Activated CD4-positive, alpha-beta T cell treated with anti-CD3 and anti-CD28 coated beads for 48 hours (primary cell): ENCODE measurements around the gene SP110.
A peak's percentile ranks its signal among the peaks of the same experiment; 100 is the strongest.

ENCODE experiments used
- DNase-seq: peaks from one replicate; pipeline ENCODE4 v3.0.0-alpha.2; 2020

The SP110 gene

DNA sequence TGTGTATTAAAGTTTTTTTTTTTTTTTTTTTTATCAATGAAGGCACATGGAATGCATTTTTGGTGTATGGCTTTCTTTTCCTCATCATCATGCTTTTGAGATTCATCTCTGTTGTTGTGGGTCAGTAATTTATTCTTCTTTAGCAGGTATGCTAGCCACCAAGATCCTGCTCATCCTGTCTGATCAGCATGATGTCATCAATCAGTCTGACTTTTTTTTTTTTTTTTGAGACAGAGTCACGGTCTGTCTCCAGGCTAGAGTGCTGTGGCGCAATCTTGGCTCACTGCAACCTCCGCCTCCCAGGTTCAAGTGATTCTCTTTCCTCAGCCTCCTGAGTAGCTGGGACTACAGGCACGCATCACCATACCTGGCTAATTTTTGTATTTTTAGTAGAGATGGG lies 3.0 kb upstream of the SP110 start:
- peak; percentile 15 for DNase-seq

DNA sequence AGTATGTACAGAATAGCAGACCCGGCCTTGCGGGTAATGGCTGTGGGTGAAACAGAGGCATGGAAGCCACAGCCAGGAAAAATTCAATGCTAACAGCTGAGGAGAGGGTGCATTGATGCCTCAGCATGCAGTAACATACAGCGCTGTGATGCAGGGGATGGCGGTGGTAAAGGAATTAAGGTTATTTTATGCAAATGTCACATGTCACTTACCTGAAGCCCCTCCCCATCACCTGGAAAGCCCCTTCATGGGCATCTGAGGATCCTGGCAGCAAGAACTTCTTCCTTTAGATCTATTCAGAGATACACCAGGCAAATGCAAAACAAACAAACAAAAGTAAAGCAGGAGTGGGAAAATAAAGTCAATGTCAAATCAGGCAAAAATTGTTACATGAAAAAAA lies 1.7 kb upstream of the SP110 start:
- DNase-seq = no peak

DNA sequence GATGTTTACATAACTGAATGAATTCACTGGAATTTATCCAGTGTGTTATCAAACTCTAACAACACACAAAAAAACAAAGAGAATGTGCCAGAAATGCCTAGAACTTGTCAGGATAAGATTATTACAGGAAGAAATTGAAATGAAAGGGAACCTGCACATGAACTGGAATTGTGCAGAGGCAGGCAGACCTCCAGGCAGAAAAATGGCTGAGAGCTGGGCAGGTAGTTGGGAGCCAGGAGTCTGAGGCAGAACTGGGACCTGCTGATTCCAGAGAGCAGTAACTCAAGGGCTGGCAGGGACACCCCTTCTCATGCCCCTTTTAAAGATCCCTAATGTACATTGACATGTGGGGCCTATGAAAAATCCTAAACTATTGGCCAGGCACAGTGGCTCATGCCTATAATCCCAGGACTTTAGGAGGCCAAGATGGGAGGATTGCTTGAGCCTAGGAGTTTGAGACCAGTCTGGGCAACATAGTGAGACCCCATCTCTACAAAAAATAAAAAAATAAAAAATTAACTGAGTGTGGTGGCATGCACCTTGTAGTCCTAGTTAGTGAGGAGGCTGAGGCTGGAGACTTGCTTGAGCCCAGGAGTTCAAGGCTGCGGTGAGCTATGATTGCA lies 674 bp upstream of the SP110 start:
- DNase-seq = no peak

DNA sequence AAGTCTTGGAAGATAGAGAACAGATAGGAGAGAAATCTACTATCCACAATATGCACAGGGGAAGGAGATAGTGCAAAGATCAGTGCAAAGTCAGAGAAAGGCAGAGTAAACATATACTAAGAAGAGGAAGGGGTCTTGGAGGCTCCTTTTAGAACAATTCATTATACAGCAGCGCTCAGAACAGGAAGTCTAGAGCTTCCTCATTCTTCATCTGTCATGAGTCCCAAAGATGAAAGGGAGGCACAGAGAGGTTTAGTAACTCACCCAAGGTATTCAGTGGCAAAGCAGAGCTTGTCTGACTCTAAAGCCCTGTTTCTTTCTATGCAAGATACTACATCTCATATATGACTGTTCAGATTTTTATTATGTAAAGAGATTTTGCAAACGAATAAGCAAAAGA lies 1.4 kb downstream of the SP110 start:
- no peak for DNase-seq

DNA sequence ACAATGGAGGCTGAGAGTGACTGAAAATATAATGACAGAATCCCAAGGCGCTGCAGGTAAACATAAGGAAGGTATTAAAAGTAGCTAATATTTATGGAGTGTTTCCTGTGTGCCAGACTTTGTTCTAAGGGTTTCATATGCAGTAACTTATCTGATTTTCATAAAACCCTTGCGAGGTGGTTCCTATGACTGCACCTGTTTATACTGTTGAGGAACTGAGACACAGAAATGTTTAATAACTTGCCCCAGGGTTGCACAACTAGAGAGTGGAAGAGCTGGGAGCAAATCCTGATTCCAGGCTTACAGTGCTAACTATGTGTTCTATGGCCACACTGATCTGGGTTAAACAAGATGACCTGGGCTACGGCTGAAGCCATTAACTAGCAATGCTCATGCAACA lies 2.4 kb downstream of the SP110 start:
- no peak for DNase-seq

DNA sequence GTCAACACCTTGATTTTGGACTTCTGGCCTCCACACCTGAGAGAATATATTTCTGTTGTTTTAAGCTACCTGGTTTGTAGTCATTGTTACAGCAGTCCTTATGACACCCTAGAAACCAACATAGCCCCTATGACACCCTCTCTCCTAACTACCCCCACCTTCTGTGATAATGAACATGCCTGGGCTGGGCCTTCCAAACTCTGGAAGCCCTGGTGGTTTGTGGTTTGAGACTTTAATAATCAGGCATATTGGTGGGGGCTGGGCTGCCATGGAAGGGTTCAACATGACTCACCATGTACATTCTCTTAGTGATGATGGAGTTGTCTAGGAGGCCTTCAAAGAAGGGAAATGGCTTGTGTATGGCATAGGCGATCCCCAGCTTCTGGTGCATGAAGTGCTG lies 3.3 kb downstream of the SP110 start:
- no peak for DNase-seq

DNA sequence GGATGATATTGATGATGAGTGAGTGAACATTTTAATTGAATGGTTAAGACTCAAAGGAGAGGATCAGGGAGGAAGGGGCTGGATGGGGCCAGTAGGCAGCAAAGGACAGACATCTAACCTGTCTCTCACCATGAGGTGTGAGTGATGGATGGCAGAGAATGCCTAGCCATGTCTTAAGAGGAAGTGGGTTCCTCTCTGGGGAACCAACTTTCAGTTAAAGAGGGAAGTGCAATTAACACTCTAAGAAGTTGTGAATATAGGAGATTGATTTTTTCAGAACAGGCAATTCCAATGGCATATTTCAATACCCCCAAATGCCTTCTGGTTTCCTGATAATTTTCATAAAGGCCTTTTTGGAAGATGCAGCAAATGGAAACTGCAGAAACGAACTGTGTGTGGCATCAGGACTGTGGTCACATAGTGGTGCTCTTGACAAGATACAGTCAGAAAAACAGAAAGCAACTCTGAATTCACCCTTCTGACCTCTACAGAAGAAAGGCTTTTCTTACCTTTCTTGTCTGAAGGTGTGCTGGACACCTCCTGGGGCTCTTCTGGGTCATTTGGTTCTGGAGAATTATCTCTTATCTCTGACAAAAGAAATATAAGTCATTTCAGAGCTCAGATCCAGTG lies 10.2 kb downstream of the SP110 start:
- no peak for DNase-seq

DNA sequence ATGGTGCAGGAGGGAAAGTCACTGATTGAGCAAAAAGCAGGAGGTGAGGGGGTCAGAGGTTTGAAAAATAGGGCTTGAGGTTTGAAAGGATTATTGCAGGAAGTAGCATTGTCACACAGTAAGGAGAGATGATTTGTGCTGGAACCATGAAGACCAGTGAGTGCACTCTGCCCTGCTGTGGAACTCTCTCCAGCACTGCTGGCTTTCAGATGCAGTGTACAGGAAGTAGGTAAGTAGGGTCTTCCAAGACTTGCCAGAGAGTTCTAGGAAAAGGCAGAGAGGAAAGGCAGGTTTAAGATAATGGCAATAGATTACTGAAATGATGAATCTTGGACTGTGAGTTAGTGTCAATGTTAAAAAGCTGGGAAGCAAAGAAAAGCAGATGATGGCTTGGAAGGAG lies 11.2 kb downstream of the SP110 start:
- DNase-seq = no peak

DNA sequence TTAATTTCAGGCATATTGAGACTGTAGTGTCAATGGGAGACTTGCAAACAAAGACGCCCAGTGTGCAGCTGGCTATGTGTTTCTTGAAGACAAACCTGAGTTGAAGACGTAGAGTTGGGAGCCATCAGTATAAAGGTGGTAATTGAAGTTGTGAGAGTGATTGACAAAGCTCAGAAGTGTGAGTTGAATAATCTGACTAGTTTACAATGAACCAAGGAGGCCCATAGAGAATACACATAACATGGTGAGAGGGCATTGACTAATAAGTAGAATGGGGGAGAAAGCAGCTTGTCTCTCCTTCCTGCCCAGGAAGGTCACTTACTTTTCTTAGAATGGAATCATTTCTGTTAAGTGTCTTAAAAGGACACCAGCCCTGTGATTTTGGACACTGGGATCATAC lies 14.1 kb downstream of the SP110 start:
- no peak for DNase-seq

DNA sequence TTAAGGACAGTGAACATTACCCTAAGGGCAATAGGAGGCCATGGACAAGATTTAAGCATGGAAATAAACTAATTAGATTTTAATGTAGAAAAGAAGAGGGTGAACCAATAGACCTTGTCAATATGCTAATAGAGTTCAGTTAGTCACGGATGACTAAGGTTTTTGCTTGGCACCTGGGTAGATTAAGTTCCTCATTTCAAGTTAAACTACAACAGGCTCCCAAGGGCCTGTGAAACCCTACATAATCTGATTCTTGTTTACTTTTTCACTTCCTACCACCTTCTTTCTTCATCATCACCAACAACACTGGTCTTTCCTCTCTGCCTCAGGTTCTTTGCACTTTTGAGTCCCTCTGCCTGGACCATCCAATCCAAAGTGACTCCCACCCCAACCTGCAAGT lies 14.8 kb downstream of the SP110 start:
- no peak for DNase-seq

DNA sequence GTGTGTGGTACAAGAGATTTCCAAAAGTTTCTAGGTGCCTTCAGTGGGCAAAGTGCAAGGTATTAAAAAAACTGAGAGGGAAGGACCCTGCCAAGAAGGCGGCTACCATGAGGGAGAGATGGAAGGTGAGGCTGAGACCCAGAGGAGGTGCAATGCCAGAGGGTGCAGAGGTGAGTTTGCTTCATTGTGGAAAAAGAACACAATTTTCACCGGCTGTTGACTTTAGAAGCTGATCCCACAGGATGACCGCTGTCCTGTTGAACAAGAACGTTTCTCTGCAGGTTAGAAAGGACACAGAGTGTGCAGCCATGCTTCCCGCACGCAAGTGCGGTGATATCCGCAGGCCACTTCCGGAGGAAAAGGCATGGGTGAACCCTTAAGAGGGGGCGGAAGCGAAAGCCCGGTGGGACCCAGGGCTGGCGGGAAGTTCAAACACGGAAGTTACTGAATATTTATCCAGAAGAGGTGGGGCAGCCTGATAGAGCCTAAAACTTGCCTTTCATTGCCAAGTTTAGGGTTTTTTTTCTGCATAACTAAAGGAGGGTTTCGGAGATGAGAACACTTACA lies 16.6 kb downstream of the SP110 start:
- no peak for DNase-seq

DNA sequence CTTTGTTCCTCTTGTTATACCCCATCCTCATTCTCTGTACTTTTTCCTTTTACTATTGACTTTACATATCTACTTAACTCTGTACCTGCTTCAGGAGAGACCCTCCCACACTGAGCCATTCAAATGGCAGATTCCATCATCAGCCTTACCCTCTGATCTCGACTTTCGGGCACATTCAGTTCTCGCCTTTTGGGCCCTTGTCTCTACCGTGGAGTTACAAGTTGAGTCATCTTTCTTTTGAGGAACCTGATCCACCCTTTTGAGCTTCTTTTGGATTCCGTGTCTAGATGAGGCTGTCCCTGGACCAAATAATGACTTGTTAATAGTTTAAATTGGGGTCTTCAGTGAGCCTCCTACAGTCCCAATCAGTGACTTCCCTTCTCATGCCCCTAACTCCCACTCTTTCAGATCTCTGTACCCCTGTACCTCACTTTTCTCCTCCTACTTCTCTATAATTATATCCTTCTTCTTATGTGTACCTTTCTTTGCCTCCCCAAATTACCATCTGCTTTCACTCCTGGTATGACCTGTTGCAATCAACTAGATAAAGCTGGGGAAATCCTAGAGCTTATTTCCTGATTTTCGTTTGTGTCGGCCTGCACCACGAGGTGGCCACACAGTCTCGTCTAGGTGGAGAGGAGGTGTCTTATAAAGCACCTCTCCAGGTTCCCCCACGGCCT lies 17.2 kb downstream of the SP110 start:
- DNase-seq = peak; percentile 32

DNA sequence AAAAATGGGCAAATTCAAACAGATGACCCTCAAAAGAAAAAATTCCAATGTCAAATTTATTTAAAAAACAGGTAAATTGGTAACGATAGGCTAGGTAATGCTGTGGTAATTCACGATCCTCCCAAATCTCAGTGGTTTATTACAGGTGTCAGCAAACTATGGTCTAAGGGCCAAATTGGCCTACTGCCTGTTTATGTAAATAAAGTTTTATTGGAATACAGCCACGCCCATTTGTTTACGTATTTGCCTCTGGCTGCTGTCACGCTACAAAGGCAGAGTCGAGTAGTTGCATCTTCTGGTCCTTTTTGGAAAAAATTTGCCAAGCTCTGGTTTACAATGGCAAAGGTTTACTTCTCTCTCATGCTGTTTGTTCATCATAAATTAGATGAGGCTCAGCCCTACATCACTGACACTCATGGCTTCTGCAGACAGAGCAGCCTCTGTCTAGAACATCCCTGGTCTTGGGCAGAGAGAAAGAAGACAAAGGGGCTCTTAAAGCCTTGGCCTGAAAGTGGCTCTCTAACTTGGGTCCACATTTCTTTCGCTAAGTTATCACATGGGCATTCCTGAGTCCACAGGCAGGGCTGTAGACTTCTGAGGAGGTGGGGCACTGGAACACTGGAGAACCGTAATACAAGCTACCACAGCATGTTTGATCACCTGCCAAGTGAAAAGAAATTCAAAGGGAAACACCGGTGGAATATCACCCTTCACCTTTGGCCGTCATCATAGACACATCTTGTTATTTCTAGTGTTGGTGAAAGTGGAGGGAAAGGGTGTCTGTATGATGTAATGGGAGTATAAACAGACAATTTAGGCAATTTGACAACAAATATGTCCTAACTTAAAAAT lies 34.8 kb downstream of the SP110 start:
- no peak for DNase-seq

DNA sequence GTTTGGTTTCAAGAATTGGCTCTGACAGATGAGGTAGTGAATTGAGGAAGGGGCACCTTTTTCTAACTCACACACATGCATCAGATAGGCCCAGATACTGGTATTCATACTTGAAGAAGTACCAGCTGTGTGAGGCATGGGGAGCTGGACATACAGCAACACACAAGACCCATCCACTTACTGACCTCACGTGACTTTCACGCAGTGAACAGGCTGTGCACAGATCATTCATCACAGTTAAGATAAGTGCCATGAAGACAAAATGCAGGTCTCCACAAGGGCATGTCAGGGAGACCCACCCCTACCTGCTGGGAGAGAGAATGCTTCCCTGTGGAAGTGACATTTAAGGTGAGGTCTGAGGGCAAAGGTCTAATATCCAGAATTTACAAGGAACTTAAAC lies 38.6 kb downstream of the SP110 start:
- no peak for DNase-seq

DNA sequence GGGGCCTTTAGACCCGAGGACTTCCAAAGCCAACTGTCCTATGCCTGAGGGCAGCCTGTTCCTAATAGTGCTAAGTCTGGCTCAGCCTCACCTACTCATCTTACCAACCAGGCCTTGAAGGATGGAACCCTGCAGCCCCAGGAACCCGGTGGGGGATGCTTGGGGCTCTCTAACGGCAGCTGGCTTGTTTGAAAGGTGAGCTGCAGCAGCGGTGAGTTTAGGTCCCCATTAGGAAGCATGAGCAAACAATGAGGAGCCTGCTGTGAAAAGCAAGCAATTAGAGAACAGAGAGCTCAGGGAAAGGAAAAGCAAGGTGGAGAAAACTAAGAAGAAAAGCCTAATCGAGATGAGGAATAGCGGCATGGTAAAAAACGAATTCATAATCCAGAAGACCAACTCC lies 39.9 kb downstream of the SP110 start:
- DNase-seq = no peak

DNA sequence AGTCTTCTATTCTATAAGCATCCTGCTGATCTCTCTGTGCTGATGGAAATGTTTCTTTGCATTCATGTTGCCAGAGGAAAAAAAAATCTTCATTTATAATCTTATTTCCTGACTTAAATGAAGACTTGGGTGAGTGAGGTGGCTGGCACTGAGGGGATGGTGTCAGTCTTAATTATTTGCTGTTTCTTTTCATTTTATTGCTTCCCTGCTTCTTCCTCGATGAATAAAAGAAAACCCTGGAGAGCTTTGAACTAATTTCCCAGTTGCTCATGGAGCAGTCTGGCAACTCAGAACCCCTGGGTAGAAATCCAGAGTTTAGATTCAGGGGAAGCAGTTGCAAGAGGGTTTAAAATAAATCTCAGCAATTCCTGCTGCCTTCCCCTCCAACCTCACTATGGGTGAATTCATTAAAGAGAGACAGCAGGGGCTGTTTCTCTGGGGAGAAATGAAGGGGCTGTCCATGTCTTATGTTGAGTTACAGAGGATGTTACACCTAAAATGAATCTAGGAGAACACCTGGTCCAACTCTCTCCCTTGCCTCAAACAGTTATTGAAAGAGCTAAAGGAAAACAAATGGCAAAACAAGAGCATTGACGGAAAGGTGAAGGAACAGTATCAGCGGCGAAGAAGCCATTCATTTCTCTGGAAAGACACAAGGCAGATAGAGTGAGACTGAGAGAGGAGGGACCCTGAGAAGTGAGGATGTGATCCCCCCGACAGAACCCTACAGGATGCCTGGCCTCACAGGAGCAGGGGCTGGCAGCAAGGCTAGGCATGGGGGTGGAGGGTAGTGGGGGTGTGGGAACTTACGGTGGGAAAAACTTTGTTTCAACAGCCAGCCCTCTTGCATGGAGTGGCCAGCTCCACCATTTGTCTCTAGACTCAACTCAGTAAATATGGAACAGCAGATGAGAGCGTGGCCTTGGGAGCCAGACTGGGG lies 41.0 kb downstream of the SP110 start:
- DNase-seq = no peak

DNA sequence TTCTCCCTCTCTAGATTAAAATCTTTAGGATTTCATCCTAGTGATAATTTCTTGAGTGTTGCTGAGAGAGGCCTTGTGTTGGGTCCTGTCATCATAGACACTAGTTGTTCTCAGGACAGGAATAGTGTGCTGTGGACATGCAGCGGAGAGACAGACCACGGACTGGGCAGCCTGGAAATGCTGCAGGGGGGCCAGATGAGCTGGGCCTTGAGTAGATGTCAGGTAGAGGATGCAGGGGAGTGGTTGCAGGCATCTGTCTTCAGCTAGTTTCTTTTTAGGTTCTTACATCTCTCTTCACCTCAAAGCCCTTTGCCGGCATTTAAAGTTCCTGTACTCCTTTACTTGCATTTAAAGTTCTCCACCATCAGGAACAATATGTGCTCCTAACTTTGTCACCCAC lies 42.8 kb downstream of the SP110 start:
- DNase-seq = no peak

DNA sequence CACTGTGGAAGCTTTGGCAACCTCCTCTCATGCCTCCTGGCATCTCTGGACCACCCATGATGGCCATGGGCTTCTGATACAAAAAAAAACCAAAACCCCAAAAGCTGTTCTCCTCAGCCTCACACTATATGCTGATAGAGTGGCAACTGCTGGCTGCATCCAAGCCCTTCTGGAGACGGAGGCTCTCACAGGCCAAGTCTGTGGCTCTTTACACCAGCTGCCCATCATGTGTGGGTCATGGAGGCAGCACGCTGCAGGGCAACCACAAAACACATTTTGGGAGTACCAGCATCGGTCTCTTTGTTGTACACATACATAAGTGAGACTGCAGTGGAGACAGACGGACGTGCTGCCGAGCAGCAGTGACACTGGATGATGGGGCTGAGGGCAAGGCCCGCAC lies 45.3 kb downstream of the SP110 start:
- no peak for DNase-seq

DNA sequence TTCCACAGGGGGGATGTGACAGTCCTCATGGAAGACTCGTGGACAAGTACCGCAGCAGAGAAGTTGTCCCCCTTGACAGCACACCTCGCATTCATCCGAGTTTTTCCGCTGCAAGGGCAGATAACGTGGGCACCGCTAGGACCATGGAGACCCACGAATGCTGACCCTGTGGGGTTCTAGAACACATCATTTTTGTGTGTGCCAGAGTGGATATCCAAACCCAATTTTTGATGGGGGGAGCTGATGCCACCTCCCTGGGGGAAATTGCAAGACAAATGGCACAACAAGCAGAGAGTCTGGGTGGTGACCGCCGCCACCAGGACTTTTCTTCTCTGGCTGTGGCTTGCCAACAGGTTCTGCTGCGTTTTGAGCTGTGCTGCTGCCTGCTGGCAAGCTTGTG lies 46.9 kb downstream of the SP110 start:
- DNase-seq = no peak

DNA sequence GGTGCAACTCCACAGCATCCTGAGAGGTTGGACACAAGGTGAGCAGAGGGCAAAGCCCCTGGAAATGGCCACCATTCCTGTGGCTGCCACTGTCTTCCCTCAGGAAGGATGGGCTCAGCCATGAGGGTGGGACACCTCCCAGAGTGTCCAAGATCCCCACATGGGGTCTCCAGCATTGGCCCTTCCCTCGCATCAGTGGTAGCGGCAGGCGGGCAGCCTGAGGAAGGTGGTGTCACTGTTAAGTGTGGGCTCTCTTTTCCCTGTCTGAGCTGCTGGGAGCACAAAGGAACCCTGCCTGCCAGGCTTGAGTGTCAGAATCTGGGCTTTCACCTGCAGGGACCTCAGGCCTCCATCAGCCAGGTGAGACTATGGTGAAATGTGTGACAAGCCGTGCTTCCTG lies 47.6 kb downstream of the SP110 start:
- DNase-seq = no peak

DNA sequence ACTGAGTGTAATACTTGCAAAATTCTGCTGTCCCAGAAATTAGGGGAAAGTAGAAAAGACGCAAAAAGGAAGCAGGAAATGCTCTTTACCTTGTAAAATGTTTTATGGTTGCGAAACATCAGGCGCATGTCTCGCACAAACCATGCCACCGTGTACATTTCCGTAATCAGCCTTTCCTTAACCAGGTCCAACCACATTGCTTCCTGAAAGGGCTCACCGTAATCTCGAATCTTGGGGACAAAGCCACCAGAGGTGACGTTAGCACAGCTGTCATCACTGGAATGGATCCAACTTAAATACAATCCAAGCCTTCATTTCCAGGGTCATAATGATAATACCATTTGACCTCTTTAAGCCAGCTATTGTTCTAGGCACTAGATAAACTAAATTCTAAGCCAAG lies 49.3 kb downstream of the SP110 start:
- DNase-seq = no peak

DNA sequence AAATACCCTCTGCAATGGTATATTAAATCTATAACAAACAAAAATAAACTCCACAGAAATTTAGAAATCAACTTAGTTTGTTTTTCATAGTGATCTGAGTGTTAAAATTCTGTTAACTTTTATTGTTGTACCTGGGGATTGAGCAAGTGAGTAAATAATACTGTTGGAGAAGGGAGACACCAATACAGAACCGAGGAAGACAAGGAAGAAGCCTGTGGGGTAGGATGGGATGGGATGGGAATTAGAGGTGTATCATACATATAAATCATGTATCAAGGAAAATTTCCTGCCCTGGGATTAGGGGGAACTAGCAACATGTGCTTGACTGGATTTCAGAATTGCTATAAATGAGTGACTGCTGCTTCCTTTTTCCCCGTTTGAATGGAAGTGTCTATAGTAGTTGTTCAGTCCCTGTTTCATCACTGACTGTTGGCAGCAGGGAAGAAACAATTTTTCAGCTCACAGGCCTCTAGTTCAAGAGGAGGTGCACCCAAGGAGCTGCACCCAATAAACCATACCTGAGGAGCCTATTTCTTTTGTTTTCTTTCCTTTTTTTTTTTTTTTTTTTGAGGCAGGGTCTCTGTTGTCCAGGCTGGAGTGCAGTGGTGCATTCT lies 53.1 kb downstream of the SP110 start:
- DNase-seq = no peak
